GM19328 (cell line): Measurements from ENCODE around the gene DNAH5.

Experiments
- ATAC-seq: cut with Tn5 transposase; IDR thresholded peaks from one replicate; pipeline ENCODE4 v1.9.1; 2021; ENCODE audit warnings: mild to moderate bottlenecking, moderate library complexity; ENCODE audit not compliant: unreplicated experiment

DNAH5 gene

DNA sequence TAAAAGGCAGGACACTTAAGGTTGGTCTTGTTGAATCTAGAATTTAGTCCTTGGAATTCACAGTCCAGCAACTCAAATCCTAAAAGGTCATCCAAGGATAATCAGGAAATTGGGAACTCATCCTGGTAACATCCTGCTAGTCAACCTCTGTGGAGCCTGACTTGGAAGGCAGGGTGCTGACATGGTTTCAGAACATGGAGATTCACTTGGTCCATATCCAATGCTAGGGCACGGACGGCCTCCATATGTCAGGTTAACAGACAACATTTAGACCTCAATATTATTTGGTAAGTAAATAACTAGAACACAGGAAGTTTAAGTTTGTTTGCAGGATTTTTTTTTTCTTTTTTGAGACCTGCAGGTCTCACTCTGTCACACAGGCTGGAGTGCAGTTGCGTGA lies 783 bp upstream of the DNAH5 start:
- ATAC-seq, result no peak

GRCh38 chr5:13943676-13944075 lies 812 bp downstream of the DNAH5 start:
- no peak for ATAC-seq

DNA sequence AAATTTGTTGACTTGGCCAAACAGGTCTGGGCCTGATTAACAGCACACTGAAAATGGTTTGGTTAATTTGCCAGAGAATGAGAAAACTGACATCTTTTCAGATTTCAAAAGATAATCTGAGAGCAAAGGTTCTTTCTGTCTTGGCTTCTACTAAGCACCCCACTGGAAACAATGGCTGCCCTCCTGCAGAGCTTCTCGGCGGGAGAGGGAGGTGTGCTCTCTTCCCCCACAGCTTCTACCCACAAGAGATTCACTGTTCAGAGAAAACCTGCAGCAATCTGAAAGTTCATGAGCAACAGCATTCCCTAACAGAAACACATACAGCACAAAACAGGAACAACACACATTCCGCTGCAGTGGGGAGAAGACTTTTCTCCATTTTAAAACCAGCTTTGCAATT lies 3.0 kb downstream of the DNAH5 start:
- ATAC-seq, result no peak

DNA sequence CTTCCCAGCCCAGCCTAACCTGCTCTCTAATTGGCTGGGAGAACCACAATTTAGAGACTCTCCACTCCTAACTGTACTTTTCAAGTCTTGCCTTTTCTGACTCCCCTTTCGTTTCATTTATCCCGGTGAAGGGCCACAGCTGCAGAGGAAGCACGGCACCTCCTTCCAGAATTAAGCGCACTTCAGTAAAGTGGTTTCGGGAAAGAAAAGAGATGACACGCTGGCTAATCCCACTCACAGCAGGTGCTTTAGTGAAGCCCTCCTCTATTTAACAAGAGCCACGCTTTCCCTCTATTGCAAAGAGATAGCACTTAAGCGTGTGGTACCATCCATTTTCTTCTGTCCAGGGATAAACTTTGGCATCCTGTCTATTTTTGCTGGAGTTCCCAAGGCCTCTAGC lies 4.8 kb downstream of the DNAH5 start:
- no peak for ATAC-seq

- no peak for ATAC-seq
Observed at GRCh38 chr5:13934921-13935320, 9.6 kb downstream of the DNAH5 start.

- no peak for ATAC-seq
Observed at GRCh38 chr5:13934125-13934524, 10.4 kb downstream of the DNAH5 start.

DNA sequence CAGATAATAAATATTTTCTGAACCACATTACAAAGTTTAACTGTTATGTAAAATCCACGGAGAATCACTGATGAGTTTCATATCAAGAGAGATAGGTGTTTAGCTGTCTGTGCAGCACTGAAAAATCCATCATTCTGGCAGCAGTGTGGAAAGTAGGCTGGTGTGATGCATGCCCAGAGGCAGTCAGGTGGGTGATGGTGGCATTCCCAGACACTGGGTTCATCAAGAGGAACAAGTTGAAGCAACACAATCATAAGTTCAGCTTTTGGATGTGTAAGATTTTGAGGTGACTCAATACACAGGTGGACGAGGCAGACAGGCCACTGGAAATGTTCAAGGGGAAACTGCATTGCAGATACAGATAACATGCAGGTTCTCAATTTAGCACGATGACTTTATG lies 11.9 kb downstream of the DNAH5 start:
- no peak for ATAC-seq

DNA sequence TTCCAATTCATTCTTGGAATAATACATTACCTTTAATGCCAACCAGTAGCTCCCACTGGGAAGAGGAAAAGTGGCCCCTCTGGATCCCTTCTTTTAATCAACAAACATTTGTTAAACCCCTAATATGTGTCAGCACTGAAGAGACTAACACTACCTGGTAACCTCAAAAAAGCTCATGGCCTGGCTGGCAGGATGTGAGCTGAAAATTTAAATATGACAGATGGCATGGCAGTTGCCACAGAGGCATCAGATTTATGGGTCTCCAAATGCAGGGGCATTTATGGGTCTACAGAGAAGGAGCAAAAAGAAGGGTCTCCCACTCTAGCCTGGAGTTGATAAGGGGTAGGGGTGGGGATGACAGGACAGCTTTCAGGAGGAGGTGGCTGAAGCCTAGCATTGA lies 12.5 kb downstream of the DNAH5 start:
- ATAC-seq, result no peak

- ATAC-seq, result no peak
Observed at GRCh38 chr5:13930541-13931171, 13.8 kb downstream of the DNAH5 start.

- no peak for ATAC-seq
Observed at GRCh38 chr5:13926731-13927130, 17.8 kb downstream of the DNAH5 start.

- ATAC-seq, result no peak
Observed at GRCh38 chr5:13921578-13921977, 22.9 kb downstream of the DNAH5 start.

DNA sequence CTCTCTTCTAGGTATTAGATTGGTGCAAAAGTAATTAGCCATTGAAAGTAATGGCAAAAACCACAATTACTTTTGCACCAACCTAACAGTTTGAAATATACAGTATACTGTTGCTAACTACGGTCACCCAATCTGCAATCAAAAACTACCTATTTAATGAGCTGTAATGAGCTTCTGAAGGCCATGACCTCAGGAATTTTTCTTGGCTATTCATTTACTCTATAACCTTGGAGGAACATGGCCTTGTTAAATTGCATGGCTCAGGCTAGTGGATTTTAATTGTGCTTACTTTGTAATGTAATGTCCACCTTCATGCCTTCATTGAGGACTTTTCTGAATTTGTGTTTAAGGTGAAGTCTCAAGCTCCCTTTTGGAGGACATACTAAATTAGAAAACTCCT lies 24.7 kb downstream of the DNAH5 start:
- ATAC-seq, result no peak

GRCh38 chr5:13919087-13919486 lies 25.4 kb downstream of the DNAH5 start:
- ATAC-seq, result no peak

- ATAC-seq, result no peak
Observed at GRCh38 chr5:13917061-13917460, 27.4 kb downstream of the DNAH5 start.

DNA sequence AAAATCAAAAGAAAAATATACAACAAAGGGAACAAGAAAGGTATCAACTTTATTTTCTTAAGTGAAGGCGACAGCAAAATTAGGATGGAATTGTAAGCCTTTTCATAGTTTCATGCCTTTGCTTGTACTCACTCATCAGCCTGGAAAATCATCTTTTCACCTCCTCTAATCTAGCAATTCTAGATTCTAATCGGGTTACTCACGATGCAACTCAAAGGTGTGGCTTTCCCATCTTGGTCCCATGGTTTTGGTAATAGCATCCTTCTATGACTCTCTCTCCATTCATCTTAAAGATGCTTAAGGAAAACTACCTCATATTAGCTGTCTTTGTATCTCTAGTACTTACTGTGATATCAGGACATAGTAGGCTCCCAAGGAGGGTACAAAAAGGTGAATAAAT lies 30.5 kb downstream of the DNAH5 start:
- no peak for ATAC-seq

- no peak for ATAC-seq
Observed at GRCh38 chr5:13910637-13911288, 33.7 kb downstream of the DNAH5 start.

DNA sequence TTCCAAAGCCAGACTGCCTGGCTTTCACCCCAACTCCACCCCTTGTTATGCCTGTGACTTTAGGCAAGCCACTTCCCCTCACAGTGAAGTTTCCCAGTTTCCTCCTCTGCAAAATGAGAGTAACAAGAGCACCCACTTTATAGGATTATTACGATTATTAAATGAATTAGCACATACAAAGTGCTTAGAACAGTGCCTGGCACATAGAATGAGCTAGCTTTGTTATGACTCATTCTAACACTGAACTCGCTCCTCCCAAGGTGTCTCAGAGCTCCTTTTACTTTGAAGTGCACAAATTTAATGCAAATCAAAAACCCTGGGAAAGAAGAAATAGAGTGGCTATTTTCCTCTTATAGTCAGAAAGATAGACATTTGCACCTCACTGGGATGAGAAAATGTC lies 34.3 kb downstream of the DNAH5 start:
- no peak for ATAC-seq

- no peak for ATAC-seq
Observed at GRCh38 chr5:13909271-13909670, 35.2 kb downstream of the DNAH5 start.

GRCh38 chr5:13898569-13898968 lies 45.9 kb downstream of the DNAH5 start:
- no peak for ATAC-seq

GRCh38 chr5:13878357-13878756 lies 66.1 kb downstream of the DNAH5 start:
- ATAC-seq, result no peak

DNA sequence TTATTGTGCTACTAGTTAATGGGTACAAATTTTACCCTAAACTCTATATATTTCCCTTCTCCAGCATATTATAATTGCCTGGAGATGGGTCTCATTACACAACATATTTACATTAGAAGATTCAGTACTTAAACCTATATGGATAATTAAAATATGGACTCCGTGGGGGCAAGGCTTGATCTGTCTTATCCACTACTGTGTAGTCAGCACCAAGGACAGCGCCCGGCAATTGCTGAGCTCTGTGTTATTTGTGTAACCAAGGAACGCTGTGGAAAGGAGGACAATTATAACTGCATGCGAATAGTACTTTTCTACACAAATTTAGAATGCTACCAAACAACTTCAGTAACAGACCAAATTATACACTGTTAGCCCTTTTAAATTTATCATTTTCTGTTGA lies 77.7 kb downstream of the DNAH5 start:
- no peak for ATAC-seq

- no peak for ATAC-seq
Observed at GRCh38 chr5:13865312-13865711, 79.2 kb downstream of the DNAH5 start.

DNA sequence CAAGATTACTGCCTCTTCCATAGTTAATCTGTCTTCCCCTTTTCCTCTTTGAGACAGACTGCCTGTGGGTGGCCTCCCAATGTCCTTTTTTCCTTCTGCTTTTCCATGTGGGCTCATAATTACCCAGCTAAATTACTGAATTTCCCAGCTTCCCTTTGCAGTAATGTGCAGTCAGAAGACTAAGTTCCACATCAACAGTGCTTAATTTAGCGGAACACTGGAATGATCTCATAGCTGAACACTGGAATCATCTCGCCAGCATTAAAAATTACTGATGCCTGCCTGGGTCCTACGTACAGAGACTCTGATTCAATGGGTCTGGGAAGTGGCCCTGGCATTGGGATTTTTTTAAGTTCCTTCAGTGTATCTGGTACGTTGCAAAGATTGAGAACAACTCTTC lies 84.3 kb downstream of the DNAH5 start:
- ATAC-seq, result no peak
